Stromal cell of bone marrow (primary cell): ENCODE measurements around the gene GLI1.
"Not testable (repeated sequence)": the region's sequence is repeated elsewhere in the genome, so short reads cannot be mapped to it uniquely, and the experiment has no call there.

Source experiments
- DNase-seq: peaks from one replicate; pipeline ENCODE4 v3.0.0-alpha.2; 2012; ENCODE audit warnings: low read depth

Gene GLI1

GRCh38 chr12:57498132-57498502 is 38.5 kb downstream of the GLI1 start:
- DNase-seq: no peak

GRCh38 chr12:57498571-57498970 is 39.0 kb downstream of the GLI1 start:
- DNase-seq: no peak

GRCh38 chr12:57500213-57500612 is 40.6 kb downstream of the GLI1 start:
- DNase-seq: no peak

GRCh38 chr12:57502311-57502969 is 42.9 kb downstream of the GLI1 start:
- not testable (repeated sequence) for DNase-seq

GRCh38 chr12:57506541-57506940 is 47.0 kb downstream of the GLI1 start:
- DNase-seq: not testable (repeated sequence)

- DNase-seq: not testable (repeated sequence)
These were observed 48.2 kb downstream of the GLI1 start for GRCh38 chr12:57507796-57508195.

- no peak for DNase-seq
These were observed 51.6 kb downstream of the GLI1 start for GRCh38 chr12:57511161-57511560.

- no peak for DNase-seq
These were observed 52.2 kb downstream of the GLI1 start for GRCh38 chr12:57511588-57512325.

GRCh38 chr12:57512665-57513064 is 53.1 kb downstream of the GLI1 start:
- DNase-seq: no peak

- no peak for DNase-seq
These were observed 53.7 kb downstream of the GLI1 start for GRCh38 chr12:57513266-57513665.

GRCh38 chr12:57513677-57514076 is 54.1 kb downstream of the GLI1 start:
- not testable (repeated sequence) for DNase-seq

- not testable (repeated sequence) for DNase-seq
These were observed 54.7 kb downstream of the GLI1 start for GRCh38 chr12:57514246-57514645.

GRCh38 chr12:57514720-57515407 is 55.3 kb downstream of the GLI1 start:
- no peak for DNase-seq

GRCh38 chr12:57515408-57515933 is 55.9 kb downstream of the GLI1 start:
- DNase-seq: no peak

GRCh38 chr12:57515934-57516541 is 56.5 kb downstream of the GLI1 start:
- DNase-seq: no peak

GRCh38 chr12:57516617-57517153 is 57.1 kb downstream of the GLI1 start:
- DNase-seq: no peak

GRCh38 chr12:57517187-57517586 is 57.6 kb downstream of the GLI1 start:
- peak; percentile 18 for DNase-seq

GRCh38 chr12:57517718-57518117 is 58.1 kb downstream of the GLI1 start:
- DNase-seq: not testable (repeated sequence)

- peak; percentile 11 for DNase-seq
These were observed 58.8 kb downstream of the GLI1 start for GRCh38 chr12:57518176-57518919.

- DNase-seq: peak; percentile 10
These were observed 59.6 kb downstream of the GLI1 start for GRCh38 chr12:57518920-57519795.

- DNase-seq: no peak
These were observed 60.1 kb downstream of the GLI1 start for GRCh38 chr12:57519796-57520052.
